A673 (cell line): ENCODE results near the gene SMCHD1. TPM values are rescaled to one million over a fixed set of nuclear protein-coding genes. Genes with fewer than 3 reads are reported as not detected.

Experiments used
- BruUV-seq: library from RNA; stranded (reverse); fragments of 400-500 nt; replicated peaks from 2 replicates; lab custom pipeline; 2021; lab: Mats Ljungman, UMichigan
- CTCF ChIA-PET: fragments of 300-600 bp; sonication (Branson Sonifier 250); formaldehyde crosslinking; loops from one replicate; lab custom pipeline; 2022; ENCODE audit warnings: antibody characterized with exemption; lab: Charles Lee
- POLR2A ChIA-PET: fragments of 300-600 bp; sonication (Branson Sonifier 250); formaldehyde crosslinking; loops from one replicate; lab custom pipeline; 2022; ENCODE audit warnings: antibody characterized with exemption; ENCODE audit not compliant: low non-redundant PET; lab: Charles Lee
- DNase-seq: peaks from one replicate; pipeline ENCODE4 v3.0.0-alpha.2; 2015; ENCODE audit warnings: low spot score
- H3K27ac ChIP-seq: fragments of 200-600 bp; sonication (generic); 2 replicates; pipeline ENCODE4 v1.5.1; 2016; ENCODE audit warnings: mixed run types, low read depth, mild to moderate bottlenecking, mixed read lengths, antibody characterized with exemption, low read length; ENCODE audit not compliant: poor library complexity, severe bottlenecking
- H3K27me3 ChIP-seq: fragments of 200-600 bp; sonication (generic); replicated peaks from 2 replicates; pipeline ENCODE4 v1.6.1; 2017; ENCODE audit warnings: mixed run types, low read depth, mild to moderate bottlenecking, mixed read lengths, antibody characterized with exemption, low read length; ENCODE audit not compliant: insufficient read depth, poor library complexity
- H3K36me3 ChIP-seq: fragments of 200-600 bp; sonication (generic); 2 replicates; pipeline ENCODE4 v1.6.1; 2016; ENCODE audit warnings: mixed run types, mild to moderate bottlenecking, mixed read lengths, antibody characterized with exemption, low read length; ENCODE audit not compliant: insufficient read depth, poor library complexity, severe bottlenecking
- H3K4me1 ChIP-seq: fragments of 200-600 bp; sonication (generic); 2 replicates; pipeline ENCODE4 v1.6.1; 2017; ENCODE audit warnings: mixed run types, mild to moderate bottlenecking, mixed read lengths, antibody characterized with exemption, low read length; ENCODE audit not compliant: insufficient read depth, poor library complexity, severe bottlenecking
- H3K4me3 ChIP-seq: fragments of 200-600 bp; sonication (generic); 2 replicates; pipeline ENCODE4 v1.5.1; 2016; ENCODE audit warnings: low read depth, mixed run types, mild to moderate bottlenecking, mixed read lengths, low read length; ENCODE audit not compliant: poor library complexity, severe bottlenecking
- H3K9me3 ChIP-seq: fragments of 200-600 bp; sonication (generic); 2 replicates; pipeline ENCODE4 v1.6.1; 2016; ENCODE audit warnings: mixed run types, low read depth, mild to moderate bottlenecking, mixed read lengths, antibody characterized with exemption, low read length; ENCODE audit not compliant: poor library complexity, severe bottlenecking
- CTCF ChIP-seq: fragments of 300-800, 200-600 bp; sonication (generic); conservative IDR thresholded peaks from 2 replicates; pipeline ENCODE4 v1.5.1; 2017; ENCODE audit warnings: low read depth, mild to moderate bottlenecking, antibody characterized with exemption, low read length, moderate library complexity, mixed read lengths
- EZH2 ChIP-seq: fragments of 200-600 bp; sonication (generic); IDR thresholded peaks from 2 replicates; pipeline ENCODE4 v1.6.1; 2017; ENCODE audit warnings: borderline replicate concordance, low read depth, mild to moderate bottlenecking, mixed read lengths, antibody characterized with exemption, low read length; ENCODE audit not compliant: poor library complexity, severe bottlenecking
- intact Hi-C: fragments of 100-400 bp; cut with micrococcal nuclease; formaldehyde crosslinking; loops from one replicate; pipeline ENCODE4 v1.10.0; 2022; ENCODE audit not compliant: unreplicated experiment
- total RNA-seq: library from RNA; stranded (reverse); gene quantifications from 2 replicates; pipeline ENCODE4 v1.2.3, GENCODE V29; 2021

Gene SMCHD1
- total RNA-seq, 1 experiment from 2014 or later, result 80.9 TPM

- peaks cover 65% of the 10 kb centered on the region for H3K36me3 ChIP-seq
These were observed 125.2 kb downstream of the SMCHD1 start for GRCh38 chr18:2780750-2781149.

DNA sequence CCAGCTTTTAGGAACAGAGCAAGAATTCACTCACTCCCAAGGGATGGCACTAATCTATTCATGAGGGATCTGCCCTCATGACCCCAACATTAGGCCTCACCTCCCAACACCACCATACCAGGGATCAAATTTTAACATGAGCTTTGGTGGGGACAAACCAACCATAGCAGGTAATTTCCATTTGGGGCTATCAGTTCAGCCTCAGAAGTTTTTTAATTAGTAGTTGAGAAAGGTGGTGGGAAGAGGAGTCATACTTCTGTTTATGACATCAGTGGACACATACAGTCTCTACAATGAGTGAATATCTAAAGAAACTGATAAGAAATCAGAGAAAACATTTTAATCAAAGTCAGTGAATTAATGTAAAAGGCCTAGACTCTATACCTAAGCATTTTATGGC, 131.7 kb downstream of the SMCHD1 start:
- Histone ChIP-seq H3K27ac (no peak overlapping the region), H3K36me3 (peaks cover 38% of the 10 kb centered on the region), H3K27me3 (no peaks in the 10 kb centered on the region), H3K4me3 (no peak overlapping the region), H3K9me3 (no peaks in the 10 kb centered on the region), H3K4me1 (no peaks in the 10 kb centered on the region)
- no peak for TF ChIP-seq EZH2
- TF ChIP-seq CTCF, result no peak
- POLR2A ChIA-PET, result no interaction called here
- no TSS peak for BruUV-seq
- CTCF ChIA-PET, result no interaction called here
- DNase-seq, result no peak
- intact Hi-C loops, result no loop called here

More at GRCh38 chr18:2780750-2781149, 125.2 kb downstream of the SMCHD1 start:
- POLR2A ChIA-PET, result interaction anchor here (0.5 kb wide), 1 partner anchor 15 kb away, joined by 10 read pairs; no protein-coding TSS in a partner anchor
- intact Hi-C loops, result no loop called here
- no TSS peak for BruUV-seq
- Histone ChIP-seq H3K27me3 (no peaks in the 10 kb centered on the region), H3K4me3 (no peak overlapping the region), H3K9me3 (no peaks in the 10 kb centered on the region), H3K27ac (no peak overlapping the region), H3K4me1 (no peaks in the 10 kb centered on the region)
- no peak for DNase-seq
- CTCF ChIA-PET, result no interaction called here
- TF ChIP-seq EZH2, result no peak
- TF ChIP-seq CTCF, result no peak

DNA sequence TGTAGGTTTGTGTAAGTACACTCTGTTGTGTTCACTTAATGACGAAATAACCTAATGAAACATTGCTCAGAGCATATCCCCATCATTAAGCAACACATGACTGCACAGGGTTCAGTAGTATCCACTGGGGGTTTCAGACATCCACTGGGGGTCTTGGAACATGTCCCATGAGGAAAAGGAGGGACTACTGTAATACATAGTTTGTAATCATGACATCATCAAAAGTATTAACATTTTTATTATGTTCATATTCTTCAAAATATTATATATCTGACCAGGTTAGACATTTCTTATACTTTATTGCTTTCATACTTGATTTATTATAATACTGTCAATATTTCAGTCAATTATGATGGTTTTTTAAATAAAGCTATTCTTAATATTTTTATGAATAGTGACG, 136.9 kb downstream of the SMCHD1 start:
- Histone ChIP-seq H3K9me3 (no peaks in the 10 kb centered on the region), H3K4me1 (no peaks in the 10 kb centered on the region), H3K27ac (no peak overlapping the region), H3K4me3 (no peak overlapping the region), H3K36me3 (peaks cover 27% of the 10 kb centered on the region), H3K27me3 (no peaks in the 10 kb centered on the region)
- intact Hi-C loops, result no loop called here
- ChIA-PET POLR2A (no interaction called here), CTCF (no interaction called here)
- no peak for TF ChIP-seq CTCF
- TF ChIP-seq EZH2, result no peak
- no peak for DNase-seq
- BruUV-seq, result no TSS peak
